DMS153 treated with DMSO at 0.1 percent for 48 hours (cell line): ENCODE data around the gene CTNNAL1.
"Not testable (repeated sequence)": the region's sequence is repeated elsewhere in the genome, so short reads cannot be mapped to it uniquely, and the experiment has no call there.

ENCODE experiments used
- DNase-seq: peaks from one replicate; lab custom pipeline; 2025; ENCODE audit not compliant: unreplicated experiment; lab: John Stamatoyannopoulos, UW

CTNNAL1 gene

DNA sequence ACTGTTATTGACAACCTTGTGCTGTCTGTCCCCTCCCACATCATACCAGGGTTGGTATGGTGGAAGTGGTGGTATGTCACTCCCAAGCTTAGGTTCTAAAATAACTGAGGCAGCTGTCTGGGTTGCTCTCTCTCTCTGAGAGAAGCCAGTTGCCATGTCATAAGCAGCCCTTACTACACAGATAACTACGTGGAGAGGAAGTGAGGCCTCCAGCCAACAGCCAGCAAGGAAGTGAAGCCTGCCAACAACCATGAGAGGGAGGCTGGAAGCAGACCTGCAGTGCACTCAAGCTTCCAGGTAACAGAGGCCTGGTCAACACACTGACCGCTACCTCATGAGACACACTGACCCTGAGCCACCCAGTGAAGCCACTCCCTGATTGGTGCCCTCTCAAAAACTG is 18.6 kb downstream of the CTNNAL1 start:
- no peak for DNase-seq

DNA sequence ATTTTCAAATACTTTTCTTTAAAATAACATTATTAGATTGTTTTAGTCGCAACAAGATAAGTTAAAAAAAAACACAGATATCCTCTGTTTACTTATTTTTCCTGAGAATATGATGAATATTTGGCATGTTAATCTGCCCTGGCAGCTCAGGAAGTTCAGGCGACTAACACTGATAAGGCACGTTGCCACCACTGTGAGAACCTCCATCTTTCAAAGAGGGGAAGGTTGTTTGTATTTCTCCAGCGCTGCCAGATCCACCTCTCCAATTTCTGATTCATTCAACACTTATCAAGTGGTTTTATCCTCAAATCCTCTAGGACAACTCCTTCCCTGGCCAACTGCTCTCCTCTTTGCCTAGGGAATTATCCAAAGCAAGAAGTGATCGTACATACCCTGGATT is 21.8 kb downstream of the CTNNAL1 start:
- no peak for DNase-seq

DNA sequence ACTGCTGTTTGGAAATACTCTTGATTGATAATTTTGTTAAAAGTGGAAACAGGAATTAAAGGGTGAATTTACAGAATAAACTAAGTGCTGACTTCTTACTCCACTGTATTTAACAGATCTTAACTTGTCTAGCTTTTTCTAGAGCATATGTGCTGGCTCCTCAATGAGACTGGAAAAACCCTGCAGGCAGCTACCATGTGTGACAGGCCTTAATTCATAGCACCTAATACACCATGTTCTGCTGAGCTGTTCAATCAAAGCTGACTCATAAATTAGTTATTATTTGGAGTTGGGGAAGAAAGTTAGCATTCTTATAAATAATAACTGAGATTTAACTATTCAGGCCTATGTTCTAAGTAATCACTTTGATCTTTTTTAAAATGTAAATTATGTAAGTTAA is 29.4 kb downstream of the CTNNAL1 start:
- DNase-seq: no peak

DNA sequence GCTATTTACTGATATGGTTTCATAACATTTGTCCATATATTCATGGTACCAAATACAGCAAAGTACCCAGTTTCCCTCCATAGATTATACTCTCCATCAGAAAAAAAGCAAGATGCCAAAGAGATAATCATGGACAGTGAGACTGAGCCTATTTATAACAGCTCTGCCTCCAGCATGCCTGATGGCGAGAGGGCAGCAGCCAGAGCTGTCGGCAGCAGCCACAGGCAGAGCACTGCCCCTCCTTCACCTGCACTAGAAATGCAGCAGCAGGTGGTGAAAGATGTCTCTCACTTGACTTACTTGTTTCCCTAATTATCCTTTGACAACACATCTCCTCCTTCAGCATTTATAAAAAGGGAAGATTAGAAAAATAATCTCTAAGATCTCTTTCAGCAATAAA is 32.4 kb downstream of the CTNNAL1 start:
- no peak for DNase-seq

DNA sequence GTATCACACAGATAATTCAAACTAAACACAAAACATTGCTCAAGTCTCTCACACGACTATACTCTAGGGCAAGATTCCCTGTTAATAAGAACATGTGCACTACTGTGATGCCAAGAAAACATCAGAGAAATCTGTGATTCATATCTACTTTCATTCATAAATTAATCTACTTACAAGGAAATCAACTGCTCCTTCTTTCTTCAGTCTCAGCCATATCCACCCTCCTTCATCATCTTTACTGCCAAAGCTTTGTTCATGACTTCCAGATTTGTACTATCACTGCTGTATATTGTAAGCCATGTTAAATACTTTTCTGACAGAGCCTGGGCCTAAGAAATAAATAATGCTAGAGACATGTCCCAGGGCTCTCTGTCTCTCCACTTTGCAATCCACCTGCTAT is 35.1 kb downstream of the CTNNAL1 start:
- DNase-seq: no peak

DNA sequence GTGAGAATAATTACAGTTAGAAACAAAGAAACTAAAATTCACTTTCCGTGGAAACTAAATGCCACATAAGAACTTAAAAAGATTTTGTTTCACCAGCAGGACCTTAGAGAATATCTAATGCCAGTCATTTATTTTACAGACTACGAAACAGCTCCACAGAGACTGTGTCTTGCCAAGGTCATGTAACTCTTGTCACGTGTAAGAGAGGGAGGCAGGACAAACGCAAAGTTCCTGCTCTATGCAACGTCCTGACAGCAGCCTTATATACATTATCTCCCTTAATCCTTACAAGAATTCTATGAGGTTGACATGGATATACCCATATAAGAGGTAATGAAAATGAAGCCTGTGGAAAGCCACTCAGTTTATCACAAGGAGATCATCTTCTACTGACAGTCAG is 39.4 kb downstream of the CTNNAL1 start:
- no peak for DNase-seq

DNA sequence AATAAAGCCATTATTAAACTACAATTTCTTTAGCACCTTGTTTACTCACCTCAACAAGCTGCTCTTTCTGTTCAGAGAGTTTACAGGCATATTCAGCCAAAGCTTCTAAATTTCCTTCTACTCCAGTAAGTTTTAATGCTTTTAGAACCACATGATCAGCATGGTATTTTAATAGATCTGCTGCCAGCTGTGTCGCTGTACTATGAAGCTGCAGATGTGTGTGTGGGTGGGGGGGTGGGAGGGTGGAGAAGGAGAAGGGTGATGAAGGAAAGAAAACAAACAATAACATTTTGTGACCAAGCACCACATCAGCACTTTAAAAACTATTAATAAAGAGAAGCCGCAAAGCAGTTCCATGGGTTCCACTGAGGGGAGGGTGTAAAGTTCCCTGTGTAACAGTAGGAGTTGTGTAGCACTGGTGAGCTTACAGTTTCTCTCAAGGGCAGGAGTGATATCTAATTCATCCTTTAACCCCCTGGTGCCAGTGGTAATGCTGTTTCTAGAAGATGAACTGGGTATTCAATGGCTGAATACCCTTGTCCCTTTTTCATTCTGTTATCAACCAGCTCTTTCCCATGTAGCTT is 40.6 kb downstream of the CTNNAL1 start:
- no peak for DNase-seq

DNA sequence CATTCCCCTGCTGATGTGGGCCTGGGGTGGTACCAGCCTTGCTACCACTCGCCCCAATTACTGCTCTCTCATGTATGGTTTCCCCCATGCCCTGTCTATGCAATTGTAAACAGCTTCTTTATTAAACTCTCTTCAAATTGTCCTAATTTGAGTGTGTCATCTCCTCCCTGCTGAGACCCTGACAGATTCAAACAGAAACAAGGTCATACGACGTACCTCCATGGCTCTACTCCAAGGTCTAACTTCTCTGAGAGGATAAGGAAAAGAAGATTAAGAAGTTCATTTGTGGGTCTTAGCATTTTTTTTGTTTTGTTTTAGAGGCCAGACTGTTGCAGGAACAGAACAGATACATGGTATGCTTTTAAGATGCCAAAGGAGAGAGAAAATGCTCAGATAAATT is 41.1 kb downstream of the CTNNAL1 start:
- DNase-seq: no peak

DNA sequence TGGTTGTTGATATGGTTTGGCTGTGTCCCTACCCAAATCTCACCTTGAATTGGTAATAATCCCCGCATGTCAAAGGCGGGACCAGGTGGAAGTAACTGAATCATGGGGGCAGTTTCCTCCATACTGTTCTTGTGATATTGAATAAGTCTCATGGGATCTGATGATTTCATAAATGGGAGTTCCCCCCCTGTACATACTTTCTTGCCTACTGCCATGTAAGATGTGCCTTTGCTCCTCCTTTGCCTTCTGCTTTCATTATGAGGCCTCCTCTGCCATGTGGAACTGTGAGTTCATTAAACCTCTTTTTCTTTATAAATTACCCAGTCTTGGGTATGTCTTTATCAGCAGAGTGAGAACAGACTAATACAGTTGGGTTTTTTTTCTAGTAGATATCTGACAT is 41.9 kb downstream of the CTNNAL1 start:
- not testable (repeated sequence) for DNase-seq

DNA sequence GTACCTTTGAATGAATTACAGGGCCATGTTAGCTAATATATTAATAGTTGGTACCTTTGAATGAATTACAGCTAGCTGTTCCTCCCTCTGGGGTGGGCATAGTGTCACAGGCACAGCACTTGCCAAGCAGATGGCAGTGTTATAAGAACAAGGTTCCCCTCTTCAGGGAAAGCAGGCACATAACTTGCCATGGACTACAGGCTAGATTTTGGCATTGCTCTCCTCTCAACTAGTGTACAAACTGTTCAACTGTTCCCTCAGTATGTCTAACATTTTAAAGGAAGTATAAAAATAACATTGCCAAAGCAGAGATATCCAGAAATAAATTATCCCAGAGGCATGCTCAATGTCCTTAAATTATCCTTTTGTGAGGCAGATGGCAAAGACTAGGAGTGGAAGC is 45.4 kb downstream of the CTNNAL1 start:
- DNase-seq: no peak

DNA sequence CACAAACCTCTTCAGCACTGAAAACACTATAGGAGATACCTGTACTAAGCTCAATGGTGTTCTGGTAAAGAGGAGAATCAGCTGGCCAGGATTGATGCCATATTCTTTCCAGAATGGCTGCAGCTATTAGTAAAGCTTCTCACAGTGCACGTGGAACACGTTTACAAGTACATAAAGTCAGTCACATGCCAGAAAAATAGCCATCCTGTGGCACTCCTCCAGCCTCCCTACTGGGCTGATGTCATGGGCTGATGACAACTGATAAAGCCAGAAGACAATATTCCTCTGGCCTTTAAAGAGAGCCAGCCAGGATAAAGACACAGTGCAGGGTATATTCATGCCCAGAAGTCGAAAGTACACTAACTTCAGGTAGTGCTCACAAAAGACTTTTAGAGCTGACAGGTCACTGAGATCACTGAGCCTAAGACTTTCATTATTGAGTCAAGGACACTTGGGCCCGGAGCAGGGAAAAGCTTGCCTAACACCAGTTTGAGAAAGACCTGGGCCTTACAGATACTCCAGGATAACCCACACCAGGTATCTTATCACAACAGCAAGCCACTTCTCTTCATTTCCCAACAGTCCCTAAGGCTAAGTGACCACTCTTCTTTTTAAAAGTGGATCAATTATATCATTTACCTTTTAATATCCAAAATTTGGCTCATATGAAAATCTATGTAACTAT is 49.7 kb downstream of the CTNNAL1 start:
- DNase-seq: no peak

DNA sequence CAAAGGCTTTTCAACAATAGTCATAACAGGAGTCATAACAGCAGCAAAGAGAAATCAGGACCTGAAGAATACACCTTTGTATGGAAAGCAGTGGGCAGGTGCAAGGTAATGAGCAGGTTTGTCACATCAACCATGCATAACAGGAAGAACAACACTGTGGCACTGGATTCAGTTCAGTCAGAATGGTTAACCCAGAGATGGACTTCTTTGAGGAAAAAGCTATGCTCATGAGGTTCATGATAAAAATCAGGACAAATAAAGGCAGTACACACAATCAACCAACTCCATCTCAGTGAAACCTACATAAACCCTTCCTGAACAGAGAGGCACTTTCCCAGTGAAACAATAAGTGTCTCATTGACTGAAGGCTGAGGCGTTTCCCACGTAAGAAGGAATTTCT is 52.1 kb downstream of the CTNNAL1 start:
- no peak for DNase-seq

DNA sequence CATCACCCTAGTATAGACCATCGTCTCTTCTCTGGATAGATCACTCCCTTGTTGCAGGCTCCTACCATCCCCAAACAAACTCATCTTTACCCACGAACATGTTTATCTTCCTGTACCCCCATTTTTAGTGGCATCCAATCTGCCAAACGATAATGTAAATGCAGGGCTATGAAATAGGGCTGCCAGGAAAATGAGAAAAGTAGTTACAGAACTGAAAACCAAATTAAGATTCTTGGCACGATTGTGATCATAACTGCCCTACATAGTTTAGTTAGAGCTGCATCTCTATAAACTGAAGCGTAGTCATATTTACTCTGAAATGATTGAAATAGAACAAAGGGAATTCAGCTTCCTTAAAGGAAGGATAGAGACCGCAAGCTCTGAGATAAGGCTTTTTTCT is 53.0 kb downstream of the CTNNAL1 start:
- no peak for DNase-seq

DNA sequence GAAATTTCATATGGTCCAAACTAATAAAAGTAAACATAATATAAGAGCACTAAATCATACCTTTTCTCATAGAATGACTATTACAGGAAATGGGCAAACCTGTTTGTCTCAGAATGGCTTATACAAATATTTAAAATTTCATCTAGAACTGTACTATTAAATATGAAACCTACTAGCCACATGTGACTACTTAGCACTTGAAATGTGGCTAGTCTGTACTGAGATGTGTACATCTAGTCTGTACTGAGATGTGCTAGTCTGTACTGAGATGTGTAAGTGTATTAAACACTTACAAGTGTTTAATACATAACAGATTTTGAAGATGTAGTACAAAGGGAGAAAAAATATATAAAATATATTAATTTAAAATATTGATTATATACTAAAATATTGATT is 56.7 kb downstream of the CTNNAL1 start:
- DNase-seq: peak; percentile 19

DNA sequence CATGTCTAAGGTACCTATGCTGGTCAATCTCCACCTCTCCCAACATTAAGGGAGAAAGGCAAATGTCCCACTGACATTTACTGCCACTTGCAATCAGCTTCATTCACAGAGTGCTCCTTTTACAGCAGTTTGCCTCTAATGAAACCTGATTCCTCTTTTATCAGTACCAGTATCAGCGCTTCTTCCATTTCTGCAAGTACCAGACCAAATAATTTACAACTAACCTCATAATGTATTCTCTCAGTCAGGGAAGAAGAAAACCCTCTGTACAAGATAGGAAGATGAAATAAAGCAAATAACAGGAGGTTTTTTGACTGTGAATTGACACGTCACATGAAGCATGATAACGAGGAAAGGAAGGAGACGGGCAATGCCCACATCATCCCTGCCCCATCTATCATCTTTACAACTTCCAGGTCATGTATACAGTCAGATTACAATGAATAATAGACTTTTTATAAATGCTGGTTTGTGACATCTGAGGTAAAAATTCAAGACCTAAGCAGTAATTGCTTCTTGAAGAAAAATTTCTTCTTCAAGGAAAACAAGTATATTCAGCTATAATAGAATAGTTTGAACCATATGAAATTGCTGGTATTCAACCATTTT is 57.2 kb downstream of the CTNNAL1 start:
- DNase-seq: peak; percentile 30

DNA sequence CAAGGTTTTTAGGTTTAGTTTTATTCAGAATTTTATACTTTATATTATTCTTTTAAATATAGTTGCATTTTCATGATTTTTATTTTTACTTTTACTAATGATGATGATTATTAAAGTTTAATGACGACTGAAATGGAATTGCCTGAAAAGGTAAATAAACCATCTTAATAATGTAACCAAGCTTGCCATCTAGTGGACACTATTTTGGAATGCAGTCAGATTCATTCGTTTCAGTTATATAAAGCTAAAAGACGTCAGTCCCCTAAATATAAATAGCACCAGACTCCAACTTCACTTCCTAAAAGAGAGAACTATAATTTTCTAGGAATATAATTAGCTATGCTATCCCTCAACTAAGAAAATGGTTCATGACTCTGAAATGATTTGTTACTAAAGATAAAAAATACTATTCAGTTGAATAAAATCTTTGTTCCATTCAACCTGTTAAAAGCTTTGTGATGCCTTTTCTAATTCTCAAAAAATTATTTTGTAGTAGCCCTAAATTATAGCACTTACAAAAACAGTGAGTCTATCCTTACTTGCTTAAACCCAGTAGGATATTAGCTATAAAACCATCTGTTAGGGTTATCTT is 59.2 kb downstream of the CTNNAL1 start:
- peak; percentile 24 for DNase-seq

DNA sequence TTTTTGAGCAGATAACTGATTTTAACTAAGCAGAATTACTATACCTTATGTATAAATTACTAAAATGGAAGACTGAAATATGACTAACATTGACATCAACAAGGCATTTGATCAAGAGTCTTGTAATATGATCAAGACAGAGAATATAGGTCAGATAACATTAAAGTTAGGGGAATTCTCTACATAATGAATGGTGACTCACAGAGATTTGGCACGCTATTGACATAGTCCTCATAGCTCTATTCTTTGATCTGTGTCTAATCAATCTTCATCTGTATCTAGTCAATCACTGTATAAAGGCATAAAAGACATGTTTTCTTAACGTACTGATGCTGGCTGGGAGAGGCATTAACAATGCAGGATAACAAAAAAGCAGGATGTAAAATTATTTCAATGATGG is 61.7 kb downstream of the CTNNAL1 start:
- no peak for DNase-seq

DNA sequence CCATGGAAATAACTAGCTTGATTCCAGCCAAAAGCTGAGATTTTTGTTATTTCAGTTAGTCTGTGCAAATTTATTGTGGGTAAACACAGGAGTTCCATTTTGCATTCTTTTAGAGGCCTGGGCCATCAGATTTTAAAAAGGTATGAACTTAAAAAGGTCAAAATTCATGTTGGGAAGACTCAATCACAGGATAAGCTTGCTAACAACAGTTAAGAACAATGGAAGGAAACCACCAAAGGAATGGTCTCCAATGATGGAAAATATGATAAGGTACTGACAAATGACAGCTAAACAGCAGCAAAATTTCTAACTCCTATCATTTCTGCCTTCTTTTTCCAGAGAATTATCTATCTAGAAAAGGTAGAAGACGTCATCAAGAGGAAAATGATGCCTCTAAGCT is 63.1 kb downstream of the CTNNAL1 start:
- no peak for DNase-seq

DNA sequence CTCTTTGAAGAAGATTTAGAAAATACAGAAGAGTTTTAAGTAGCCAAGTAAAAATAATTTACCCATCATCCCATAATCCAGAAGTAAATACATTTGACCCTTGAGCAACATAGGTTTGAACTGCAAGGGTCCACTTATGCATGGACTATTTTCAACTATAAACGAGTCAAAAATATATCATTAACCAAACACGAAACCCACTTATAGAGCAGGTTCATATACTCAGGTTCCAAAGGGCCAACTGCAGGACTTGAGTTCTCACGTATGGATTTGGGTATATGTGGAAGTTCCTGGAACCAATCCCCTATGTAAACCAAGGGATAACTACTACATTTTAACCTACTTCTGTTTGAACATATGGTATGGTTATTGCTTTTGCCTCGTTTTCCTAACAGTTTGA is 73.3 kb downstream of the CTNNAL1 start:
- DNase-seq: no peak

DNA sequence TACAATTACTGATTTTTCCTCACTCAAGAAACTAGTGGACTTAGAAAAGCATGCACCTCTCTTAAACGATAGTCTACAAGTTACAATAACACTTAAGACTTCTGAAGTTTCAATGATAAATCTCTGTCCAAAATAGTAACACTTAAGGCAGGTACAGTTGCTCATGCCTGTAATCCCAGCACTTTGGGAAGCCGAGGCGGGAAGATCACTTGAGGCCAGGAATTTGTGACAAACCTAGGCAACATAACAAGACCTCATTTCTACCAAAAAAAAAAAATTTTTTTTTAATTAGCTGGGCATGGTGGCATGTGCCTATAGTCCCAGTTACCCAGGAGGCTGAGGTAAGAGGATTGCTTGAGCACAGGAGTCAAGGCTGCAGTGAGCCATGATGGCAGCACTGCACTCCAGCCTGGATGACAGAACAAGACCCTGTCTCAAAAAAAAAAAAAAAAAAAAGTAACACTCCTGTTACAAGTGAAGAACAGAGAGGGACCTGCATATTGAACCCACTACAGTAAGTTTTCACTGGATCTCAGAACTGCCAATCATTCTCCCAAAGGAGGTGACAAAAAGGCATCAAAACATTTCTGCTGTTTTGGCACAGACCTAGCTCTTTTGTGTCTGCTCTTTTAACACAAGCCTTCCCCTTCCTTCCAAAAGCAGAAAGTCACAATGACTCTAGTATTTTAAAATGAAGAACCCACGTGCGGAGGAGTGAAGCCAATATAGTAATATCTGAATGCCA is 75.6 kb downstream of the CTNNAL1 start:
- no peak for DNase-seq

DNA sequence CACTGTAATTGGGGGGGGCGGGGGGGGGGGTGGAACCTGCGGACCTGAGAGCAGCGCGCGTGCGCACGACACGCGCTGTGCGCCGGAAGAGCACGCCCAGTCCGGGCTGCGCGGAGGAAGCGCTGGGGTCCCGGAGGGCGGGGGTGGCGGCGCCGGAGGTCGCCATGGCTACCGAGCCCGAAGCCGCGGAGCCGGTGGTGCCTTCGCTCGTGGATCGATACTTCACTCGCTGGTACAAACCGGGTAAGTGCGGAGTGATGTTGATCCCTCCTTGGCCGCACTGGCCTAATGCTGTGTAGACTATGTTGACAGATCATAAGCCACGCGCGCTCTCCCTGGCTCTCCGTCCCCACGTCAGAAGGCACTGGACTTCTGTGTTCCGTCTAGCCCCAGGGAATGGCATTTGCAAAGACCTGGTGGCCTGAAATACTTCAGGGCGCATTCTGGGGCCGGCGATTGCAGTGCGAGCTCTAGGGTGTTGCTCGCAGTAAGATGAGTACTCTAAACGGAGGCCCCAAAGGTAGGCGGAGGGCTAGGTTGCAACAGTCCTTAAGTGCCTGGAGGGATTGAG is 78.9 kb downstream of the CTNNAL1 start, which contains the start of gene ABITRAM:
Gene ABITRAM, plus strand, starts transcription at position 78 of the 571 bp plus-strand sequence. Its CDS starts 87 bp downstream, at position 165.
- peak; percentile 47 for DNase-seq
